KOPT-K1 (cell line): ENCODE results near the gene NKX2-3.

ENCODE experiments used
- H3K27ac ChIP-seq: fragments of 200-600 bp; sonication (generic); 2 replicates; pipeline ENCODE4 v1.5.1; 2016; ENCODE audit warnings: antibody characterized with exemption, mild to moderate bottlenecking, low read depth, low read length; ENCODE audit not compliant: poor library complexity, severe bottlenecking
- H3K36me3 ChIP-seq: fragments of 200-600 bp; sonication (generic); 2 replicates; pipeline ENCODE4 v1.5.1; 2017; ENCODE audit warnings: antibody characterized with exemption, mild to moderate bottlenecking, low read length, moderate library complexity; ENCODE audit not compliant: insufficient read depth
- H3K9me3 ChIP-seq: fragments of 200-600 bp; sonication (generic); 2 replicates; pipeline ENCODE4 v1.5.1; 2017; ENCODE audit warnings: antibody characterized with exemption, low read length, mild to moderate bottlenecking; ENCODE audit not compliant: insufficient read depth, poor library complexity, severe bottlenecking

The NKX2-3 gene

GRCh38 chr10:99540657-99541531, 8.2 kb downstream of the NKX2-3 start:
- no peak overlapping the region for H3K27ac ChIP-seq
- H3K36me3 ChIP-seq, result no peaks in the 10 kb centered on the region
- H3K9me3 ChIP-seq, result no peaks in the 10 kb centered on the region

DNA sequence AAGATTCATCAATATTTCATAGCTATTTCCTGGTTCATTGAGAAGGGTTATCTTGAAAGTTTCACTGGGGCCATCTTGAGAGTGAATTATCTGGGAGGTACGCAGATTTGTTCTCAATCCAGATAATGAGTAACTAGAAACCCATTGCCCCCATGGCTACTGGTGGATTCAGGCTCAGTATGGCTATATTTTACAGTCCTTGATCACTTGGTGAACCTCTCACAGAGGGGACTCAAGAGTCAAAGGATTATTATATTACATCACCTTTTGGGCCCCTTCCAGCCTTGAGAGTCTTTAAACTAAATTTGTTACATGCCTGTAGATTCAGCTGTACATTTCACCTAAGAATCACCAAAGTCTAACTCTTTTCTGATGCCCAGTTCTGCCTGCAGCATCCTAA, 11.6 kb downstream of the NKX2-3 start:
- Histone ChIP-seq H3K9me3 (no peaks in the 10 kb centered on the region), H3K27ac (no peak overlapping the region)

DNA sequence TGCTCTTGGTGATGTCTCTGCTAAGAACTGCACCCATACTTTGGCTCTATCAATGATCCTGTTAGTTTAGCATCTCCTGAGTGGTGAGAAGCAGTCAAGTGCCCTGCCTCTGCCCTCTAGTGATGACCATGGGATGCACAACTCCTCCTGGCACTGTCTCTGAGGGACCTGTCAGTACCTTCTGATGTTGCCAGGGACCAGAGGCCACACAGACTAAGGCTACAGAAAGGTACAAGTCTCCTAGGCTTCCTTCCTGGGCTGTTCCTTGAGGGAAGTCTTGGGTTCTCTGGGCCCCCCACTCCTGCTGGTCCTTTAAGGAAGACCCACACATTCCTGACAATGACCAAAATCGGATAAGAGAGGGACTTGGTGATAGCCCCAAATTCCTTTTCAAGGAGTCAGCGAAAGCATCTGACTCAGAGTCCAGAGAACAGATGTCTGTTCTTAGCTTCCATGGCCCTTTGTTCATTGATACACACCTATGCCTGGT, 15.3 kb downstream of the NKX2-3 start:
- Histone ChIP-seq H3K27ac (no peak overlapping the region), H3K9me3 (no peaks in the 10 kb centered on the region), H3K36me3 (no peaks in the 10 kb centered on the region)

More for the DNA sequence above, 11.6 kb downstream of the NKX2-3 start:
- H3K36me3 ChIP-seq, result no peaks in the 10 kb centered on the region

- no peaks in the 10 kb centered on the region for H3K9me3 ChIP-seq
- no peak overlapping the region for H3K27ac ChIP-seq
Observed at GRCh38 chr10:99551158-99551557, 18.4 kb downstream of the NKX2-3 start.

GRCh38 chr10:99551616-99552015, 18.9 kb downstream of the NKX2-3 start:
- Histone ChIP-seq H3K9me3 (no peaks in the 10 kb centered on the region), H3K27ac (no peak overlapping the region), H3K36me3 (no peaks in the 10 kb centered on the region)

More at GRCh38 chr10:99551158-99551557, 18.4 kb downstream of the NKX2-3 start:
- H3K36me3 ChIP-seq, result no peaks in the 10 kb centered on the region

- Histone ChIP-seq H3K27ac (no peak overlapping the region), H3K9me3 (no peaks in the 10 kb centered on the region), H3K36me3 (no peaks in the 10 kb centered on the region)
Observed at GRCh38 chr10:99555371-99555770, 22.6 kb downstream of the NKX2-3 start.

DNA sequence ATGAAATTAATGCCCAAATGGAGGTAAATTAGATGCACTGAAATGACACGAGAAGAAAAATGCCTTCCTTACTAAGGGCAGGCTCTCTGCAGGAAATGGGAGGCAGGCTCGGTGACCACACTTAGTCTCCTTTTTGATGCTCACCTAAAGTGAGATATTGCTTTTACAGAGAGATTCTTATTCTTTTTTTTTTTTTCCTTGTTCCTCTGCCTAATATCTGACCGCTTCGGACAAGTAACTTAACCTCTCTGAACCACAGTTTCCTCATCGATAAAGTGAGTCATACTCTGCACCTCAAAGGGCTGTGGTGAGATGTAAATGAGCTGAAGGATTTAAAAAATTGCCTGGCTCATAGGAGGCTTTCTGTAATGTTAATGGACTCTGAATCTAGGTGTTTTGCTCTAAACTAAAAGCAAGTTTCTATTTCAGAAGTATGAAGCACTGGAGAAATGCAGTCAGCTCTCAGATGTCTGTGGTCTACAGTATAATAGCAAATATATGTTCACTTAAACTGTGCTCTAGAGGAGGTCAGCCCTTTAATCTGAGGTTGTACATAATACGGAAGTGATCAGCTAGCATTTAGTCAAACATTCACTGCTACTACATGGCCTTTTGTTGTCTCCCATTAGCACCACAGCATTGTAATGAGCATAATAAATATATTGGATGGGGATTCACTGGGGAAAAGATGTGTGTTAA, 23.2 kb downstream of the NKX2-3 start:
- Histone ChIP-seq H3K36me3 (no peaks in the 10 kb centered on the region), H3K27ac (no peak overlapping the region), H3K9me3 (no peaks in the 10 kb centered on the region)

- no peak overlapping the region for H3K27ac ChIP-seq
Observed at GRCh38 chr10:99557044-99557443, 24.3 kb downstream of the NKX2-3 start.

GRCh38 chr10:99558708-99559107, 26.0 kb downstream of the NKX2-3 start:
- Histone ChIP-seq H3K36me3 (no peaks in the 10 kb centered on the region), H3K9me3 (no peaks in the 10 kb centered on the region), H3K27ac (no peak overlapping the region)

More at GRCh38 chr10:99557044-99557443, 24.3 kb downstream of the NKX2-3 start:
- no peaks in the 10 kb centered on the region for H3K9me3 ChIP-seq
- no peaks in the 10 kb centered on the region for H3K36me3 ChIP-seq

GRCh38 chr10:99560277-99561126, 27.8 kb downstream of the NKX2-3 start:
- Histone ChIP-seq H3K9me3 (no peaks in the 10 kb centered on the region), H3K36me3 (no peaks in the 10 kb centered on the region), H3K27ac (no peak overlapping the region)

DNA sequence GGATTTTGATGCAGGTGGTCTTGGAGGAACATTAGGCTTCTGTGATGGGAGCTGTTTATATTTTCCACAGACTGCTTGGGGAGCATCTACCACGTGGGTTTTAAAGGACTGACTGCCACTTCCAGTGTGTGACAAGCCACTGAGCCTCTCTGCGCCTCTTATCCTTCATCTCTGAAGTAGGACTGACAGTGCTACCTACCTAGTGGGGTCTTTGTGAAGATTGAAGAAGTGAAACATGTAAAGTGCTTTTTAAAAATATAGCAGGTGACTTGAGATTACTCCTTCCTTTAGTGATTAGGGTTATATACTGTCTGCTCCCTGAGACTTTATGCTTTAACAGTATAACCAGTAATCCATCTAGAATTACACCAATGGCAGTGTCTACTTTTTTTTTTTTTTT, 29.9 kb downstream of the NKX2-3 start:
- Histone ChIP-seq H3K36me3 (no peaks in the 10 kb centered on the region), H3K27ac (no peak overlapping the region), H3K9me3 (no peaks in the 10 kb centered on the region)

GRCh38 chr10:99564361-99564760, 31.6 kb downstream of the NKX2-3 start:
- no peak overlapping the region for H3K27ac ChIP-seq
- no peaks in the 10 kb centered on the region for H3K36me3 ChIP-seq
- H3K9me3 ChIP-seq, result no peaks in the 10 kb centered on the region

DNA sequence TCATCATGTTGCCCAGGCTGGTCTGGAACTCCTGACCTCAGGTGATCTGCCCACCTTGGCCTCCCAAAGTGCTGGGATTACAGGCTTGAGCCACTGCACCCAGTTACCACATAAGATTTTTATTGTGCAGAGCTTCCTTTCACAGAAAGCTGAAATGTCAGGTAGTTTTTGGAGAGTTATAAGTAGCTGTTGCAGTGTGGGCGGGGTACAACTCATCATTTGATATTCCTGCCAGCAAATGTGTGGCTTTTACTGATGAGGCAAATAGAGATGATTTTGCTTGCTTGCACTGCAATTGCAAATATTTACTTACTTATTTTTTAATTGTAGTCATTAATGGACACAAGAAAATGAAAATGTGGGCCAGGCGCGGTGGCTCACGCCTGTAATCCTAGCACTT, 32.4 kb downstream of the NKX2-3 start:
- H3K36me3 ChIP-seq, result no peaks in the 10 kb centered on the region
- H3K9me3 ChIP-seq, result no peaks in the 10 kb centered on the region
- no peak overlapping the region for H3K27ac ChIP-seq

- Histone ChIP-seq H3K36me3 (no peaks in the 10 kb centered on the region), H3K9me3 (no peaks in the 10 kb centered on the region), H3K27ac (no peak overlapping the region)
Observed at GRCh38 chr10:99569253-99569939, 36.7 kb downstream of the NKX2-3 start.
